ENCODE results near the gene LRRC2. TPM values are rescaled to one million over a fixed set of nuclear protein-coding genes. Genes with fewer than 3 reads are reported as not detected.

Gene LRRC2
- total and polyA plus RNA-seq, 2 of the 13 experiments (the other 11 are each of a cell fraction or from before 2014, with no cell fraction given): 0.27 to 0.58 TPM

DNA sequence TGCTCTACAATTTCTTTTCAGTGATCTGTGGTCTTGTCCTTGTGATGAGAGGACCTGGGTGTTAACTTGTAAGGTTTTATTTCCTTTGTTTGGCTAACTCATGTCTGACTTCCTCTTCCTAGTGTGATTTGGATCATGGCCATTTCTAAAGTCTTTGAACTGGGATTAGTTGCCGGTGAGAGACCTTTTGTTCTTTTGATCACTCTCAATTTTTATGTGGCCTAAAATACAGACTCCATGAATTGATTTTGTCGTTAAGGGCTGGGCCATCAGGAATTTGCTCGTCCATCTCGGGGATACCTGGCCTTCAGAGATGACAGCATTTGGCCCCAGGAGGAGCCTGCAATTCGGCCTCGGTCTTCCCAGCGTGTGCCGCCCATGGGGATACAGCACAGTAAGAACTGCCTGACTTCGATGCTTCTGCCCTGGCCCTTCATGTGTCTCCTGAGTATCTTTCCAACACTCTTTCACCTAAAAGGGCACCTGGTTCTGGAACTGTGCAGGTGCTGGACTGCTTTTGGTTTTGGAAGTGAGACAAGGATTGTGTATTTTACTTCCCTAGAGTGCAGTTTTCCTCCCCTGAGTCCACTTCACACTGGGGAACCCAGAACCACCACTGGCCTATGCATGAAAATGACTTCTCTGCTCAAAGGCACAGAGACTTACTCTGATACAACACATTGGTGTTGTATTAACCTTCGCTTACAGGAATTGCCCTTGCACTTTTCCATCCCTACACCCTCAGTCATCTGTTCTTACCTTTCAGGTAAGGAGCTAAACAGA, 13.1 kb upstream of the LRRC2 start (continued):
- TF ChIP-seq, protein P1, sequence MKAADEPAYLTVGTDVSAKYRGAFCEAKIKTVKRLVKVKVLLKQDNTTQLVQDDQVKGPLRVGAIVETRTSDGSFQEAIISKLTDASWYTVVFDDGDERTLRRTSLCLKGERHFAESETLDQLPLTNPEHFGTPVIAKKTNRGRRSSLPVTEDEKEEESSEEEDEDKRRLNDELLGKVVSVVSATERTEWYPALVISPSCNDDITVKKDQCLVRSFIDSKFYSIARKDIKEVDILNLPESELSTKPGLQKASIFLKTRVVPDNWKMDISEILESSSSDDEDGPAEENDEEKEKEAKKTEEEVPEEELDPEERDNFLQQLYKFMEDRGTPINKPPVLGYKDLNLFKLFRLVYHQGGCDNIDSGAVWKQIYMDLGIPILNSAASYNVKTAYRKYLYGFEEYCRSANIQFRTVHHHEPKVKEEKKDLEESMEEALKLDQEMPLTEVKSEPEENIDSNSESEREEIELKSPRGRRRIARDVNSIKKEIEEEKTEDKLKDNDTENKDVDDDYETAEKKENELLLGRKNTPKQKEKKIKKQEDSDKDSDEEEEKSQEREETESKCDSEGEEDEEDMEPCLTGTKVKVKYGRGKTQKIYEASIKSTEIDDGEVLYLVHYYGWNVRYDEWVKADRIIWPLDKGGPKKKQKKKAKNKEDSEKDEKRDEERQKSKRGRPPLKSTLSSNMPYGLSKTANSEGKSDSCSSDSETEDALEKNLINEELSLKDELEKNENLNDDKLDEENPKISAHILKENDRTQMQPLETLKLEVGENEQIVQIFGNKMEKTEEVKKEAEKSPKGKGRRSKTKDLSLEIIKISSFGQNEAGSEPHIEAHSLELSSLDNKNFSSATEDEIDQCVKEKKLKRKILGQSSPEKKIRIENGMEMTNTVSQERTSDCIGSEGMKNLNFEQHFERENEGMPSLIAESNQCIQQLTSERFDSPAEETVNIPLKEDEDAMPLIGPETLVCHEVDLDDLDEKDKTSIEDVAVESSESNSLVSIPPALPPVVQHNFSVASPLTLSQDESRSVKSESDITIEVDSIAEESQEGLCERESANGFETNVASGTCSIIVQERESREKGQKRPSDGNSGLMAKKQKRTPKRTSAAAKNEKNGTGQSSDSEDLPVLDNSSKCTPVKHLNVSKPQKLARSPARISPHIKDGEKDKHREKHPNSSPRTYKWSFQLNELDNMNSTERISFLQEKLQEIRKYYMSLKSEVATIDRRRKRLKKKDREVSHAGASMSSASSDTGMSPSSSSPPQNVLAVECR (CRISPR knock-in tag; IDR thresholded peaks at IDR 0.05; ENCODE audit: borderline replicate concordance): peak; percentile 18; the same call in 1 of the 2 replicates
- TF ChIP-seq, protein P2, sequence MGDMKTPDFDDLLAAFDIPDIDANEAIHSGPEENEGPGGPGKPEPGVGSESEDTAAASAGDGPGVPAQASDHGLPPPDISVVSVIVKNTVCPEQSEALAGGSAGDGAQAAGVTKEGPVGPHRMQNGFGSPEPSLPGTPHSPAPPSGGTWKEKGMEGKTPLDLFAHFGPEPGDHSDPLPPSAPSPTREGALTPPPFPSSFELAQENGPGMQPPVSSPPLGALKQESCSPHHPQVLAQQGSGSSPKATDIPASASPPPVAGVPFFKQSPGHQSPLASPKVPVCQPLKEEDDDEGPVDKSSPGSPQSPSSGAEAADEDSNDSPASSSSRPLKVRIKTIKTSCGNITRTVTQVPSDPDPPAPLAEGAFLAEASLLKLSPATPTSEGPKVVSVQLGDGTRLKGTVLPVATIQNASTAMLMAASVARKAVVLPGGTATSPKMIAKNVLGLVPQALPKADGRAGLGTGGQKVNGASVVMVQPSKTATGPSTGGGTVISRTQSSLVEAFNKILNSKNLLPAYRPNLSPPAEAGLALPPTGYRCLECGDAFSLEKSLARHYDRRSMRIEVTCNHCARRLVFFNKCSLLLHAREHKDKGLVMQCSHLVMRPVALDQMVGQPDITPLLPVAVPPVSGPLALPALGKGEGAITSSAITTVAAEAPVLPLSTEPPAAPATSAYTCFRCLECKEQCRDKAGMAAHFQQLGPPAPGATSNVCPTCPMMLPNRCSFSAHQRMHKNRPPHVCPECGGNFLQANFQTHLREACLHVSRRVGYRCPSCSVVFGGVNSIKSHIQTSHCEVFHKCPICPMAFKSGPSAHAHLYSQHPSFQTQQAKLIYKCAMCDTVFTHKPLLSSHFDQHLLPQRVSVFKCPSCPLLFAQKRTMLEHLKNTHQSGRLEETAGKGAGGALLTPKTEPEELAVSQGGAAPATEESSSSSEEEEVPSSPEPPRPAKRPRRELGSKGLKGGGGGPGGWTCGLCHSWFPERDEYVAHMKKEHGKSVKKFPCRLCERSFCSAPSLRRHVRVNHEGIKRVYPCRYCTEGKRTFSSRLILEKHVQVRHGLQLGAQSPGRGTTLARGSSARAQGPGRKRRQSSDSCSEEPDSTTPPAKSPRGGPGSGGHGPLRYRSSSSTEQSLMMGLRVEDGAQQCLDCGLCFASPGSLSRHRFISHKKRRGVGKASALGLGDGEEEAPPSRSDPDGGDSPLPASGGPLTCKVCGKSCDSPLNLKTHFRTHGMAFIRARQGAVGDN (CRISPR knock-in tag; IDR thresholded peaks at IDR 0.05): peak; percentile 79
- TF ChIP-seq NFIC (IDR thresholded peaks at IDR 0.05; ENCODE audit: low read length) (peak; percentile 94), TSC22D2 (CRISPR knock-in tag; IDR thresholded peaks at IDR 0.05; ENCODE audit: borderline replicate concordance) (no peak), SKI (IDR thresholded peaks at IDR 0.05; ENCODE audit: partially characterized antibody) (peak; percentile 40), SPEN (CRISPR knock-in tag; IDR thresholded peaks at IDR 0.05; ENCODE audit: low read depth) (peak; percentile 31; the same call in 1 of the 2 replicates), TARDBP (CRISPR knock-in tag; IDR thresholded peaks at IDR 0.05) (peak; percentile 43; the same call in 1 of the 2 replicates)
- TF ChIP-seq, protein P3, sequence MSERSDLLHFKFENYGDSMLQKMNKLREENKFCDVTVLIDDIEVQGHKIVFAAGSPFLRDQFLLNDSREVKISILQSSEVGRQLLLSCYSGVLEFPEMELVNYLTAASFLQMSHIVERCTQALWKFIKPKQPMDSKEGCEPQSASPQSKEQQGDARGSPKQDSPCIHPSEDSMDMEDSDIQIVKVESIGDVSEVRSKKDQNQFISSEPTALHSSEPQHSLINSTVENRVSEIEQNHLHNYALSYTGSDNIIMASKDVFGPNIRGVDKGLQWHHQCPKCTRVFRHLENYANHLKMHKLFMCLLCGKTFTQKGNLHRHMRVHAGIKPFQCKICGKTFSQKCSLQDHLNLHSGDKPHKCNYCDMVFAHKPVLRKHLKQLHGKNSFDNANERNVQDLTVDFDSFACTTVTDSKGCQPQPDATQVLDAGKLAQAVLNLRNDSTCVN (CRISPR knock-in tag; IDR thresholded peaks at IDR 0.05; ENCODE audit: borderline replicate concordance): no peak
- TF ChIP-seq, protein P4, sequence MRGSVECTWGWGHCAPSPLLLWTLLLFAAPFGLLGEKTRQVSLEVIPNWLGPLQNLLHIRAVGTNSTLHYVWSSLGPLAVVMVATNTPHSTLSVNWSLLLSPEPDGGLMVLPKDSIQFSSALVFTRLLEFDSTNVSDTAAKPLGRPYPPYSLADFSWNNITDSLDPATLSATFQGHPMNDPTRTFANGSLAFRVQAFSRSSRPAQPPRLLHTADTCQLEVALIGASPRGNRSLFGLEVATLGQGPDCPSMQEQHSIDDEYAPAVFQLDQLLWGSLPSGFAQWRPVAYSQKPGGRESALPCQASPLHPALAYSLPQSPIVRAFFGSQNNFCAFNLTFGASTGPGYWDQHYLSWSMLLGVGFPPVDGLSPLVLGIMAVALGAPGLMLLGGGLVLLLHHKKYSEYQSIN (CRISPR knock-in tag; IDR thresholded peaks at IDR 0.05; ENCODE audit: borderline replicate concordance): no peak
- TF ChIP-seq, protein P5, sequence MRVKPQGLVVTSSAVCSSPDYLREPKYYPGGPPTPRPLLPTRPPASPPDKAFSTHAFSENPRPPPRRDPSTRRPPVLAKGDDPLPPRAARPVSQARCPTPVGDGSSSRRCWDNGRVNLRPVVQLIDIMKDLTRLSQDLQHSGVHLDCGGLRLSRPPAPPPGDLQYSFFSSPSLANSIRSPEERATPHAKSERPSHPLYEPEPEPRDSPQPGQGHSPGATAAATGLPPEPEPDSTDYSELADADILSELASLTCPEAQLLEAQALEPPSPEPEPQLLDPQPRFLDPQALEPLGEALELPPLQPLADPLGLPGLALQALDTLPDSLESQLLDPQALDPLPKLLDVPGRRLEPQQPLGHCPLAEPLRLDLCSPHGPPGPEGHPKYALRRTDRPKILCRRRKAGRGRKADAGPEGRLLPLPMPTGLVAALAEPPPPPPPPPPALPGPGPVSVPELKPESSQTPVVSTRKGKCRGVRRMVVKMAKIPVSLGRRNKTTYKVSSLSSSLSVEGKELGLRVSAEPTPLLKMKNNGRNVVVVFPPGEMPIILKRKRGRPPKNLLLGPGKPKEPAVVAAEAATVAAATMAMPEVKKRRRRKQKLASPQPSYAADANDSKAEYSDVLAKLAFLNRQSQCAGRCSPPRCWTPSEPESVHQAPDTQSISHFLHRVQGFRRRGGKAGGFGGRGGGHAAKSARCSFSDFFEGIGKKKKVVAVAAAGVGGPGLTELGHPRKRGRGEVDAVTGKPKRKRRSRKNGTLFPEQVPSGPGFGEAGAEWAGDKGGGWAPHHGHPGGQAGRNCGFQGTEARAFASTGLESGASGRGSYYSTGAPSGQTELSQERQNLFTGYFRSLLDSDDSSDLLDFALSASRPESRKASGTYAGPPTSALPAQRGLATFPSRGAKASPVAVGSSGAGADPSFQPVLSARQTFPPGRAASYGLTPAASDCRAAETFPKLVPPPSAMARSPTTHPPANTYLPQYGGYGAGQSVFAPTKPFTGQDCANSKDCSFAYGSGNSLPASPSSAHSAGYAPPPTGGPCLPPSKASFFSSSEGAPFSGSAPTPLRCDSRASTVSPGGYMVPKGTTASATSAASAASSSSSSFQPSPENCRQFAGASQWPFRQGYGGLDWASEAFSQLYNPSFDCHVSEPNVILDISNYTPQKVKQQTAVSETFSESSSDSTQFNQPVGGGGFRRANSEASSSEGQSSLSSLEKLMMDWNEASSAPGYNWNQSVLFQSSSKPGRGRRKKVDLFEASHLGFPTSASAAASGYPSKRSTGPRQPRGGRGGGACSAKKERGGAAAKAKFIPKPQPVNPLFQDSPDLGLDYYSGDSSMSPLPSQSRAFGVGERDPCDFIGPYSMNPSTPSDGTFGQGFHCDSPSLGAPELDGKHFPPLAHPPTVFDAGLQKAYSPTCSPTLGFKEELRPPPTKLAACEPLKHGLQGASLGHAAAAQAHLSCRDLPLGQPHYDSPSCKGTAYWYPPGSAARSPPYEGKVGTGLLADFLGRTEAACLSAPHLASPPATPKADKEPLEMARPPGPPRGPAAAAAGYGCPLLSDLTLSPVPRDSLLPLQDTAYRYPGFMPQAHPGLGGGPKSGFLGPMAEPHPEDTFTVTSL (CRISPR knock-in tag; IDR thresholded peaks at IDR 0.05; ENCODE audit: borderline replicate concordance): peak; percentile 76; the same call in 1 of the 2 replicates

All from HepG2 (cell line).